KG1 (cell line): ENCODE measurements around the gene MAP3K7CL.
"Not testable (repeated sequence)": the region's sequence is repeated elsewhere in the genome, so short reads cannot be mapped to it uniquely, and the experiment has no call there.

Experiments
- DNase-seq: peaks from one replicate; lab custom pipeline; 2025; lab: John Stamatoyannopoulos, UW

MAP3K7CL gene

GRCh38 chr21:29133796-29134195 is 3.4 kb downstream of the MAP3K7CL start:
- no peak for DNase-seq

DNA sequence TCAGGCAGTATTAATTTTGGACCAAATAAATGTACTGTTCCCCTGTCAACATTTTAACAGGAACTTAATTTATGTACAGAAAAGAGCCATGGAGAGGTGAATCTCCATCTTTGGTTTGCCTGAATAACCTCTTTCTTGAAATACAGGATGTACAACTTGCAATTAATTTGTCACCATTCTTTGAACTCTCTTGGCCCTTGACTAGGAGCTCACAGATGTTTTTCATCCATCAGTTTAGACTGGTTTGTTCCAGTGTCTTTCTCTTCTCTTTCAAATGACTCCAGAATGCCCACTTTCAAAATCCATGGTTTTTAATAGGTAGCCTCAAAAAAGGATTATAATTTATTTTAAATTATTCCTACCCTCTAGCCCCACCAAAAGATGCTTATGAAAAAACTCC is 5.0 kb downstream of the MAP3K7CL start:
- DNase-seq: no peak

- DNase-seq: no peak
Observed at GRCh38 chr21:29136033-29136432, 5.6 kb downstream of the MAP3K7CL start.

DNA sequence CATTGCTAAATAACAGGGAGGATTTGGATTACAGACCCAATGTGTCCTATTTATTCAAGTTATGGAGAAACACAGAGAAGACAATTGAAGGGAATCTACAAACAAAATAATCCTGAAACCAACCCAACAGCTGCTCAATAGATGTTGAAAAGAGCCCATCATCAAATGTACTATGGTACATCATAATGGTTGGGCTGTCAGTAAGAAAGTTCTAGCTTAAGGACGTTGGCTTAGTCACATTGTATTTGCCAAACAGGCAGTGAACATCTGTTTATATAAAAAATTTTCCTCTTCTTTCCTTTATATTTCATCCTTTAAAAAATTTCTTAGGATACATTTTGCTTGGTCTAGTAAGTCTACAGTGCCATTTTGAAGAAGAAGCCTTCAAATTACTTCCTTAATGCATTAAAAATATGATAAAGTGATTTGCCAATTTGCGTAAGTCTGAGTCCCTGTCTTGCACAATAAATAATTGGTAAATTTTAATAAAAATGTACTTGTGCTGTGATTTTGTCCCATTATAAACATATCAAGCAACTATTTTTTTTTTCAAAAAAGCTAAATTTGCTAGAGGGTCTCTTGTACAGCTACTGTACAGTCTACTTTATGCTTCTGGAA is 14.4 kb downstream of the MAP3K7CL start:
- no peak for DNase-seq

DNA sequence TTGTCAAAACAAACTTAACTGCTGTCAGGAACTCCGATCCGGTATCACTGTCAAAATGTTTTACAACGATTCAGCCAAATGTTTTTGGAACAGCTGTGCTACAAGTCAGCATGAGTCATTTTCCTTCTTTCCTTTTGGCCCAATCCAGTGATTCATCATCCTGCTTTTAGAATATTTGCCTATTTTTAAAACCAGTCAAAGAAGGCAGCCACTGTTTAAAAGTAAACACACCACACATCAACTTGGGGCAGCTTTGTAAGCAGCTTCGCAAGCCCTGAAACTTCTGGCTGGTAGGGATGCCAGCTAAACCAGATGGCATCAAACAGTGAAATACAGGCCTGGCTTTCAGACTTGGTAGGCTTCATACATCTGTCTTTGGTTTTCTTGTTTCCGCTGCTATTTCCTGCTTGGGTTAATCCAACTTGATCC is 14.9 kb downstream of the MAP3K7CL start:
- no peak for DNase-seq

DNA sequence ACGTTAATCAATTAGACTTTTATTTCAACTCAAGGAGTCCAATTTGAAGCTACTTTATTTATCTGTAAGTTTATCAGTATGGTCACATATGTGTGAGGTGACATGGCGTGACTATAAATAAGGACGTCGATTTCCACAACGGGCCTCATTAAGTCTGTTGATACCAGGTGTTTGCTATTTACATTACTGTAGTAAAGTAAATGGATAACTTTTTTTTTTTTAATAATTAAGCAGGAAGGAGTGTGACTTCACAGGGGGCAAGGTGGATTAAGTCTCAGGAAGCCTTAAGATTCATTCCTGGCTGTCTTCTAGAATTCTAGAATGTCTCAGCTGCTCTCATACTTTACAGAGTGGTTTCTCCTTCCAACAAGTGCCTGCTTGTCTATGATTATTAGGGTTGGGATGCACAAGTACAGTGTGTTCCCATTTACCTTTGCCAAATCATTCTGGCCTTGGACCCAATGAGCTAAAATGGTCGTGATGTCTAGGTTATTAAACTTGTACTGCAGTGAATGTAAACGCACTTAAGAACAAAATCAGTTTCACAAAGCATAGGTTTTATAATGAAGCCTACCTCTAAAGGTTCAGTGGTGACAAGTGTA is 15.5 kb downstream of the MAP3K7CL start:
- DNase-seq: no peak

- no peak for DNase-seq
Observed at GRCh38 chr21:29146726-29147125, 16.3 kb downstream of the MAP3K7CL start.

GRCh38 chr21:29148530-29148929 is 18.1 kb downstream of the MAP3K7CL start:
- no peak for DNase-seq

- no peak for DNase-seq
Observed at GRCh38 chr21:29149808-29150425, 19.5 kb downstream of the MAP3K7CL start.

DNA sequence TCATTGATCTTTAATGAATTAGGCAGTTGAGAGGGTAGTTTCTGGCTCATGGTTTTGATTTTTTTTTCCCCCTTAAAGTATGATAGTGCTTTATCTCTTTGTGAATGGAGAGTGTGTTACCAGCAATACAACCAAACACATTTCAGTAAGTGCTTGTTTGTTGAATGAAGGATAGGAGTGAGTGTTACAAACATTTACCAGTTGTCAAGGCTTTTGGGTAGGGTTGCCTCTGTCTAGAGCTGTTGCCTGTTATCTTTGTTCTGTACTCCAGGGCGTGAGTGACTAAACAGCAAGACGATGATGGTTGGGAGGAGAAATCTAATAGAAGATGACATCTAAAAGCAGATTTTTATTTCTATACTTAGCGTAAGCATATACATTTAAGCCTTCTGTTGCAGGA is 21.5 kb downstream of the MAP3K7CL start:
- DNase-seq: no peak

- no peak for DNase-seq
Observed at GRCh38 chr21:29152916-29153315, 22.5 kb downstream of the MAP3K7CL start.

- no peak for DNase-seq
Observed at GRCh38 chr21:29154270-29154669, 23.8 kb downstream of the MAP3K7CL start.

- no peak for DNase-seq
Observed at GRCh38 chr21:29155118-29155932, 24.9 kb downstream of the MAP3K7CL start.

- no peak for DNase-seq
Observed at GRCh38 chr21:29155933-29156260, 25.5 kb downstream of the MAP3K7CL start.

GRCh38 chr21:29157080-29157479 is 26.6 kb downstream of the MAP3K7CL start:
- no peak for DNase-seq

GRCh38 chr21:29159842-29160241 is 29.4 kb downstream of the MAP3K7CL start:
- DNase-seq: no peak

GRCh38 chr21:29162825-29163224 is 32.4 kb downstream of the MAP3K7CL start:
- DNase-seq: not testable (repeated sequence)

- no peak for DNase-seq
Observed at GRCh38 chr21:29163341-29164115, 33.1 kb downstream of the MAP3K7CL start.

- peak; percentile 16 for DNase-seq
Observed at GRCh38 chr21:29164323-29164942, 34.0 kb downstream of the MAP3K7CL start.

- no peak for DNase-seq
Observed at GRCh38 chr21:29166323-29166722, 35.9 kb downstream of the MAP3K7CL start.

- DNase-seq: no peak
Observed at GRCh38 chr21:29166853-29167252, 36.4 kb downstream of the MAP3K7CL start.

- DNase-seq: not testable (repeated sequence)
Observed at GRCh38 chr21:29167481-29167880, 37.0 kb downstream of the MAP3K7CL start.
